ENCODE data around the gene SRSF6. TPM values are rescaled to one million over a fixed set of nuclear protein-coding genes. Genes with fewer than 3 reads are reported as not detected.

The SRSF6 gene
- total and polyA plus RNA-seq, 2 experiments from 2014 or later = 60.1 to 61.5 TPM

GRCh38 chr20:43416591-43417228 lies 41.0 kb upstream of the SRSF6 start:
- Histone ChIP-seq H3K79me2 (replicated peaks; ENCODE audit: insufficient read depth) (no peaks in the 10 kb centered on the region), H4K20me1 (replicated peaks; ENCODE audit: insufficient read depth) (no peaks in the 10 kb centered on the region), H3K27me3 (ENCODE audit: insufficient read depth) (no peaks in the 10 kb centered on the region), H3K4me3 (no peak overlapping the region), H3K4me1 (ENCODE audit: insufficient read depth) (no peaks in the 10 kb centered on the region), H2AFZ (no peak overlapping the region), H3K36me3 (ENCODE audit: insufficient read depth) (peaks cover 5% of the 10 kb centered on the region), H3K9me2 (ENCODE audit: insufficient read depth) (no peaks in the 10 kb centered on the region), H3F3A (replicated peaks; ENCODE audit: low read depth) (no peaks in the 10 kb centered on the region), H3K4me2 (no peak overlapping the region), H3K27ac (ENCODE audit: low read depth) (no peak overlapping the region)
- peaks cover 29% of the 10 kb centered on the region for H3K36me3 Mint-ChIP-seq (ENCODE audit: low read depth)
- H3K27ac Mint-ChIP-seq = no peak overlapping the region
- no peak for TF ChIP-seq EZH2phosphoT487 (IDR thresholded peaks at IDR 0.05; ENCODE audit: unreplicated experiment)
- no peak for TF ChIP-seq EZH2 (IDR thresholded peaks at IDR 0.05; ENCODE audit: low read depth, unreplicated experiment)
- TF ChIP-seq CREB1 (CRISPR knock-in tag; IDR thresholded peaks at IDR 0.05; ENCODE audit: low read depth) = no peak
- TF ChIP-seq JUNB (IDR thresholded peaks at IDR 0.05; ENCODE audit: unreplicated experiment) = no peak
- no peak for TF ChIP-seq ZNF114 (CRISPR knock-in tag; IDR thresholded peaks at IDR 0.05)
- no peak for TF ChIP-seq POLR2AphosphoS5 (IDR thresholded peaks at IDR 0.05; ENCODE audit: low read depth)
- TF ChIP-seq ZNF331 (CRISPR knock-in tag; IDR thresholded peaks at IDR 0.05; ENCODE audit: low read depth) = no peak
- TF ChIP-seq NANOG (IDR thresholded peaks at IDR 0.05; ENCODE audit: borderline replicate concordance) = no peak
- no peak for TF ChIP-seq CTCF (conservative IDR thresholded peaks at IDR 0.05; ENCODE audit: low read depth in 2 of 2)
- TF ChIP-seq, protein P1, sequence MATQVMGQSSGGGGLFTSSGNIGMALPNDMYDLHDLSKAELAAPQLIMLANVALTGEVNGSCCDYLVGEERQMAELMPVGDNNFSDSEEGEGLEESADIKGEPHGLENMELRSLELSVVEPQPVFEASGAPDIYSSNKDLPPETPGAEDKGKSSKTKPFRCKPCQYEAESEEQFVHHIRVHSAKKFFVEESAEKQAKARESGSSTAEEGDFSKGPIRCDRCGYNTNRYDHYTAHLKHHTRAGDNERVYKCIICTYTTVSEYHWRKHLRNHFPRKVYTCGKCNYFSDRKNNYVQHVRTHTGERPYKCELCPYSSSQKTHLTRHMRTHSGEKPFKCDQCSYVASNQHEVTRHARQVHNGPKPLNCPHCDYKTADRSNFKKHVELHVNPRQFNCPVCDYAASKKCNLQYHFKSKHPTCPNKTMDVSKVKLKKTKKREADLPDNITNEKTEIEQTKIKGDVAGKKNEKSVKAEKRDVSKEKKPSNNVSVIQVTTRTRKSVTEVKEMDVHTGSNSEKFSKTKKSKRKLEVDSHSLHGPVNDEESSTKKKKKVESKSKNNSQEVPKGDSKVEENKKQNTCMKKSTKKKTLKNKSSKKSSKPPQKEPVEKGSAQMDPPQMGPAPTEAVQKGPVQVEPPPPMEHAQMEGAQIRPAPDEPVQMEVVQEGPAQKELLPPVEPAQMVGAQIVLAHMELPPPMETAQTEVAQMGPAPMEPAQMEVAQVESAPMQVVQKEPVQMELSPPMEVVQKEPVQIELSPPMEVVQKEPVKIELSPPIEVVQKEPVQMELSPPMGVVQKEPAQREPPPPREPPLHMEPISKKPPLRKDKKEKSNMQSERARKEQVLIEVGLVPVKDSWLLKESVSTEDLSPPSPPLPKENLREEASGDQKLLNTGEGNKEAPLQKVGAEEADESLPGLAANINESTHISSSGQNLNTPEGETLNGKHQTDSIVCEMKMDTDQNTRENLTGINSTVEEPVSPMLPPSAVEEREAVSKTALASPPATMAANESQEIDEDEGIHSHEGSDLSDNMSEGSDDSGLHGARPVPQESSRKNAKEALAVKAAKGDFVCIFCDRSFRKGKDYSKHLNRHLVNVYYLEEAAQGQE (IDR thresholded peaks at IDR 0.05; ENCODE audit: unreplicated experiment) = no peak
- TF ChIP-seq ZNF462 (CRISPR knock-in tag; IDR thresholded peaks at IDR 0.05) = no peak
- H3K27me3 Mint-ChIP-seq (ENCODE audit: insufficient read depth, low read depth, poor library complexity) = peaks cover 4% of the 10 kb centered on the region
- H3K4me1 Mint-ChIP-seq = no peaks in the 10 kb centered on the region; the same call in 2 of the 3 replicates
- ATAC-seq (no peak), DNase-seq (ENCODE audit: low spot score) (no peak)
- no peak overlapping the region for H3K4me3 Mint-ChIP-seq
- H3K9me3 Mint-ChIP-seq = peaks cover 96% of the 10 kb centered on the region

All from GM23338 (cell line).